Measurements from ENCODE around the gene OR1L4.

- TF ChIP-seq POLR2AphosphoS5 (IDR thresholded peaks at IDR 0.05), result no peak
- TF ChIP-seq, protein P1, sequence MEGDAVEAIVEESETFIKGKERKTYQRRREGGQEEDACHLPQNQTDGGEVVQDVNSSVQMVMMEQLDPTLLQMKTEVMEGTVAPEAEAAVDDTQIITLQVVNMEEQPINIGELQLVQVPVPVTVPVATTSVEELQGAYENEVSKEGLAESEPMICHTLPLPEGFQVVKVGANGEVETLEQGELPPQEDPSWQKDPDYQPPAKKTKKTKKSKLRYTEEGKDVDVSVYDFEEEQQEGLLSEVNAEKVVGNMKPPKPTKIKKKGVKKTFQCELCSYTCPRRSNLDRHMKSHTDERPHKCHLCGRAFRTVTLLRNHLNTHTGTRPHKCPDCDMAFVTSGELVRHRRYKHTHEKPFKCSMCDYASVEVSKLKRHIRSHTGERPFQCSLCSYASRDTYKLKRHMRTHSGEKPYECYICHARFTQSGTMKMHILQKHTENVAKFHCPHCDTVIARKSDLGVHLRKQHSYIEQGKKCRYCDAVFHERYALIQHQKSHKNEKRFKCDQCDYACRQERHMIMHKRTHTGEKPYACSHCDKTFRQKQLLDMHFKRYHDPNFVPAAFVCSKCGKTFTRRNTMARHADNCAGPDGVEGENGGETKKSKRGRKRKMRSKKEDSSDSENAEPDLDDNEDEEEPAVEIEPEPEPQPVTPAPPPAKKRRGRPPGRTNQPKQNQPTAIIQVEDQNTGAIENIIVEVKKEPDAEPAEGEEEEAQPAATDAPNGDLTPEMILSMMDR (IDR thresholded peaks at IDR 0.05), result no peak
- TF ChIP-seq POLR2A (IDR thresholded peaks at IDR 0.05), result no peak
- TF ChIP-seq EP300 (IDR thresholded peaks at IDR 0.05), result no peak
Measured at GRCh38 chr9:122684851-122685250, 38.9 kb upstream of the OR1L4 start.
